Neural crest cell (in vitro differentiated cells): ENCODE results near the gene DNAH12. TPM values are rescaled to one million over a fixed set of nuclear protein-coding genes. Genes with fewer than 3 reads are reported as not detected.

Experiments
- DNase-seq: peaks from one replicate; pipeline ENCODE4 v3.0.0; 2021; ENCODE audit warnings: low read depth, mixed read lengths, low spot score
- H3K27ac Mint-ChIP-seq: one replicate; pipeline ENCODE4 v1.8.0; 2021; ENCODE audit warnings: mild to moderate bottlenecking, mixed read lengths; ENCODE audit not compliant: unreplicated experiment
- H3K27me3 Mint-ChIP-seq: 2 replicates; pipeline ENCODE4 v1.8.0; 2021; ENCODE audit warnings: low read depth, mild to moderate bottlenecking, mixed read lengths
- H3K36me3 Mint-ChIP-seq: 2 replicates; pipeline ENCODE4 v1.8.0; 2021; ENCODE audit warnings: low read depth, mild to moderate bottlenecking, mixed read lengths
- H3K4me1 Mint-ChIP-seq: 2 replicates; pipeline ENCODE4 v1.8.0; 2021; ENCODE audit warnings: mixed read lengths
- H3K4me3 Mint-ChIP-seq: one replicate; pipeline ENCODE4 v1.8.0; 2021; ENCODE audit warnings: mild to moderate bottlenecking, mixed read lengths
- H3K9me3 Mint-ChIP-seq: 2 replicates; pipeline ENCODE4 v1.8.0; 2021; ENCODE audit warnings: mixed read lengths
- CTCF ChIP-seq: fragments of 200-600 bp; sonication (generic); conservative IDR thresholded peaks from 2 replicates; pipeline ENCODE4 v1.5.0; 2021; ENCODE audit warnings: antibody characterized with exemption, mild to moderate bottlenecking
- total RNA-seq: library from RNA; stranded (reverse); gene quantifications from 2 replicates; pipeline ENCODE4 v1.2.1, GENCODE V29; 2021

DNAH12 gene
- total RNA-seq, 1 donor from 2014 or later, result 0.09 TPM

GRCh38 chr3:57397175-57398026, 146.7 kb downstream of the DNAH12 start:
- peaks cover 13% of the 10 kb centered on the region for H3K27me3 Mint-ChIP-seq
- no peak overlapping the region for H3K27ac Mint-ChIP-seq
- TF ChIP-seq CTCF, result peak; percentile 77
- no peaks in the 10 kb centered on the region for H3K4me1 Mint-ChIP-seq
- DNase-seq, result peak; percentile 18
- no peak overlapping the region for H3K4me3 Mint-ChIP-seq
- no peaks in the 10 kb centered on the region for H3K36me3 Mint-ChIP-seq
- peaks cover 6% of the 10 kb centered on the region for H3K9me3 Mint-ChIP-seq

- Mint-ChIP-seq H3K4me1 (no peaks in the 10 kb centered on the region), H3K27me3 (no peaks in the 10 kb centered on the region), H3K4me3 (no peak overlapping the region), H3K27ac (no peak overlapping the region), H3K9me3 (peaks cover 2% of the 10 kb centered on the region), H3K36me3 (no peaks in the 10 kb centered on the region)
- no peak for TF ChIP-seq CTCF
- no peak for DNase-seq
Observed at GRCh38 chr3:57393977-57394376, 150.2 kb downstream of the DNAH12 start.

GRCh38 chr3:57391767-57392166, 152.4 kb downstream of the DNAH12 start:
- Mint-ChIP-seq H3K27ac (no peak overlapping the region), H3K36me3 (no peaks in the 10 kb centered on the region), H3K9me3 (no peaks in the 10 kb centered on the region), H3K4me1 (no peaks in the 10 kb centered on the region), H3K4me3 (no peak overlapping the region), H3K27me3 (no peaks in the 10 kb centered on the region)
- no peak for TF ChIP-seq CTCF
- no peak for DNase-seq

- no peak for TF ChIP-seq CTCF
- no peaks in the 10 kb centered on the region for H3K4me1 Mint-ChIP-seq
- no peaks in the 10 kb centered on the region for H3K27me3 Mint-ChIP-seq
- H3K4me3 Mint-ChIP-seq, result no peak overlapping the region
- no peaks in the 10 kb centered on the region for H3K36me3 Mint-ChIP-seq
- no peak for DNase-seq
- no peak overlapping the region for H3K27ac Mint-ChIP-seq
- no peaks in the 10 kb centered on the region for H3K9me3 Mint-ChIP-seq
Observed at GRCh38 chr3:57389271-57389670, 154.9 kb downstream of the DNAH12 start.

GRCh38 chr3:57386307-57386706, 157.8 kb downstream of the DNAH12 start:
- no peak for TF ChIP-seq CTCF
- Mint-ChIP-seq H3K4me3 (no peak overlapping the region), H3K4me1 (no peaks in the 10 kb centered on the region), H3K36me3 (no peaks in the 10 kb centered on the region), H3K27ac (no peak overlapping the region), H3K9me3 (no peaks in the 10 kb centered on the region), H3K27me3 (no peaks in the 10 kb centered on the region)
- no peak for DNase-seq
